ENCODE results near the gene FBXL14. TPM values are rescaled to one million over a fixed set of nuclear protein-coding genes. Genes with fewer than 3 reads are reported as not detected.

Gene FBXL14
- total and polyA plus RNA-seq, 9 donors, result 1.3 to 16.2 (median 10.8) TPM

- Histone ChIP-seq H3K27me3 (no peaks in the 10 kb centered on the region), H3K36me3 (no peaks in the 10 kb centered on the region), H3K4me1 (ENCODE audit: insufficient read depth) (no peaks in the 10 kb centered on the region), H3K27ac (no peak overlapping the region), H3K4me3 (no peak overlapping the region), H3K9me3 (no peaks in the 10 kb centered on the region)
- TF ChIP-seq CTCF (IDR thresholded peaks at IDR 0.05) (no peak), POLR2A (IDR thresholded peaks at IDR 0.05) (no peak), EP300 (IDR thresholded peaks at IDR 0.05) (no peak)
- intact Hi-C loops (cut with DNase I), result no loop called here
- WGBS, 3 donors, result 75 to 84% (median 81%) methylated on average over 8 of the region's 8 CpGs
- no peak for DNase-seq
Observed at GRCh38 chr12:1517734-1518525, 76.5 kb downstream of the FBXL14 start.

DNA sequence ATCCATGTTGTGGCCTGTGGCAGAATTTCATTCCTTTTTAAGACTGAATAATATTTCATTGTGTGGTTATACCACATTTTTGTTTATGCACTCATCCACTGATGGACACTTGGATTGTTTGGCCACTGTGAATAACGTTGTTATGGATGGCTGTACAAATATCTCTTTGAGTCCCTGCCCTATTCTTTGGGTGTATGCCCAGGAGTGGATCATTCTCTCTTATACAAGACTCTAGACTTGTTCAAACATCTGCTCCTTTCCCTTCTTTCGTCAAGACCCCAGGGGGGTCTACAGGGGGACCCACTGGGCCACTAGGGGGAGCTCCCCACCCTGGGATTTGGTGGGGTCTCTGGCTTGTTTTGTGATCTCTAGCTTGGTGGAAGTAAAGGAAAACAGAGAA lies 77.4 kb downstream of the FBXL14 start:
- Histone ChIP-seq H3K36me3 (no peaks in the 10 kb centered on the region), H3K4me3 (no peak overlapping the region), H3K27ac (no peak overlapping the region), H3K9me3 (no peaks in the 10 kb centered on the region), H3K4me1 (ENCODE audit: insufficient read depth) (no peaks in the 10 kb centered on the region), H3K27me3 (no peaks in the 10 kb centered on the region)
- TF ChIP-seq EP300 (IDR thresholded peaks at IDR 0.05), result no peak
- TF ChIP-seq CTCF (IDR thresholded peaks at IDR 0.05), result no peak
- no peak for TF ChIP-seq POLR2A (IDR thresholded peaks at IDR 0.05)
- no peak for DNase-seq
- intact Hi-C loops (cut with DNase I), result no loop called here
- WGBS, 3 donors, result 22 to 28% (median 27%) methylated on average over 2 of the region's 2 CpGs

Other genes with a start within 250 kb of the FBXL14 start
- gene WNT5B, start 34.6 kb upstream of the FBXL14 start, total RNA-seq, result 10 to 100 TPM in 4 of 7 donors, 1 to 10 TPM in 3; 3.1 to 20.3 (median 12.4) TPM
- gene WNT5B, start 34.6 kb upstream of the FBXL14 start, polyA plus RNA-seq, result 1 to 10 TPM; 3.7 to 6.9 TPM
- 10 to 100 TPM; 21.5 to 91.8 (median 42.0) TPM for gene ADIPOR2, start 96.5 kb upstream of the FBXL14 start, total RNA-seq
- gene ADIPOR2, start 96.5 kb upstream of the FBXL14 start, polyA plus RNA-seq, result 10 to 100 TPM; 25.6 to 65.4 TPM
- not detected for gene LRTM2, start 226.0 kb upstream of the FBXL14 start, total RNA-seq
- not detected for gene LRTM2, start 226.0 kb upstream of the FBXL14 start, polyA plus RNA-seq

Measured in ovary (tissue), 9 donors.